CD14-positive monocyte (primary cell): ENCODE results near the gene PPIB. TPM values are rescaled to one million over a fixed set of nuclear protein-coding genes. Genes with fewer than 3 reads are reported as not detected.

Experiments
- DNase-seq, 3 donors: peaks; one replicate each; pipeline ENCODE4 v3.0.0-alpha.2; 2011 to 2022
- H2AFZ ChIP-seq: 2 replicates; pipeline ENCODE4 v1.6.0; 2012; ENCODE audit warnings: mild to moderate bottlenecking, low read depth, low read length, inconsistent platforms; ENCODE audit not compliant: insufficient read depth, poor library complexity, severe bottlenecking
- H3K27ac ChIP-seq, 2 donors: 1 replicate in 1 of 2; 2 replicates in 1 of 2; pipeline ENCODE4 v1.5.1; 2012 to 2013; ENCODE audit warnings: low read length in 2 of 2, control low read depth in 1 of 2, inconsistent platforms in 1 of 2, low read depth in 1 of 2, mild to moderate bottlenecking in 1 of 2
- H3K27me3 ChIP-seq, 2 donors: one replicate each; pipeline versions ENCODE4 v1.6.0 to v1.6.1; 2011 to 2013; ENCODE audit warnings: low read length in 2 of 2; ENCODE audit not compliant: control insufficient read depth in 2 of 2, insufficient read depth in 2 of 2
- H3K36me3 ChIP-seq, 2 donors: replicated peaks in 1 of 2; 1 replicate in 1 of 2; 2 replicates in 1 of 2; pipeline versions ENCODE4 v1.5.1 to v1.6.1; 2012 to 2013; ENCODE audit warnings: low read length in 2 of 2, control low read depth in 1 of 2, inconsistent platforms in 1 of 2, mild to moderate bottlenecking in 1 of 2; ENCODE audit not compliant: insufficient read depth in 2 of 2, control insufficient read depth in 1 of 2
- H3K4me1 ChIP-seq, 2 donors: 1 replicate in 1 of 2; 2 replicates in 1 of 2; pipeline versions ENCODE4 v1.5.1 to v1.6.1; 2012 to 2013; ENCODE audit warnings: low read length in 2 of 2, control low read depth in 1 of 2, inconsistent platforms in 1 of 2, mild to moderate bottlenecking in 1 of 2, moderate library complexity in 1 of 2; ENCODE audit not compliant: insufficient read depth in 2 of 2, control insufficient read depth in 1 of 2
- H3K4me2 ChIP-seq: replicated peaks from 2 replicates; pipeline ENCODE3; 2012; ENCODE audit warnings: low read length, moderate library complexity, mild to moderate bottlenecking; ENCODE audit not compliant: poor library complexity, severe bottlenecking; ENCODE audit errors: extremely low read depth
- H3K4me3 ChIP-seq, 3 experiments: fragments of 200-600 bp in 1 of 3; sonication (generic) in 1 of 3; replicated peaks in 1 of 3; 1 replicate in 2 of 3; 2 replicates in 1 of 3; pipeline ENCODE4 v1.5.1; 2011 to 2013; ENCODE audit warnings: low read length in 3 of 3, mild to moderate bottlenecking in 3 of 3, control low read depth in 2 of 3, low read depth in 2 of 3, inconsistent platforms in 1 of 3, moderate library complexity in 1 of 3
- H3K79me2 ChIP-seq: 2 replicates; pipeline ENCODE4 v1.6.0; 2012; ENCODE audit warnings: mild to moderate bottlenecking, control low read depth, inconsistent platforms, low read length, moderate library complexity; ENCODE audit not compliant: insufficient read depth
- H3K9ac ChIP-seq: 2 replicates; pipeline ENCODE4 v1.6.0; 2017; ENCODE audit warnings: low read length, mild to moderate bottlenecking; ENCODE audit not compliant: insufficient read depth, poor library complexity, severe bottlenecking
- H3K9me3 ChIP-seq, 2 donors: replicated peaks in 1 of 2; 1 replicate in 1 of 2; 2 replicates in 1 of 2; pipeline versions ENCODE4 v1.5.1 to v1.6.1; 2012 to 2013; ENCODE audit warnings: low read length in 2 of 2, control low read depth in 1 of 2; ENCODE audit not compliant: control insufficient read depth in 1 of 2, insufficient read depth in 1 of 2
- H4K20me1 ChIP-seq: 2 replicates; pipeline ENCODE4 v1.6.0; 2012; ENCODE audit warnings: mild to moderate bottlenecking, low read length, control low read depth, moderate library complexity; ENCODE audit not compliant: insufficient read depth
- H3K27ac Mint-ChIP-seq, 7 donors: one replicate each; pipeline ENCODE4 v1.8.0; 2020; ENCODE audit warnings: mild to moderate bottlenecking in 7 of 7, mixed read lengths in 7 of 7, moderate library complexity in 6 of 7, inconsistent platforms in 2 of 7
- H3K27me3 Mint-ChIP-seq, 3 donors: one replicate each; pipeline ENCODE4 v1.8.0; 2021 to 2022; ENCODE audit warnings: low read depth in 3 of 3, mild to moderate bottlenecking in 3 of 3, mixed read lengths in 3 of 3, moderate library complexity in 3 of 3, inconsistent platforms in 1 of 3
- H3K36me3 Mint-ChIP-seq, 2 donors: one replicate each; pipeline ENCODE4 v1.8.0; 2020; ENCODE audit warnings: mixed read lengths in 2 of 2, inconsistent platforms in 1 of 2, mild to moderate bottlenecking in 1 of 2
- H3K4me1 Mint-ChIP-seq: one replicate; pipeline ENCODE4 v1.8.0; 2020; ENCODE audit warnings: mild to moderate bottlenecking, mixed read lengths
- H3K4me3 Mint-ChIP-seq, 2 donors: one replicate each; pipeline ENCODE4 v1.8.0; 2020; ENCODE audit warnings: mild to moderate bottlenecking in 2 of 2, mixed read lengths in 2 of 2, moderate library complexity in 1 of 2
- H3K9me3 Mint-ChIP-seq, 7 donors: one replicate each; pipeline ENCODE4 v1.8.0; 2020 to 2022; ENCODE audit warnings: mixed read lengths in 7 of 7, mild to moderate bottlenecking in 6 of 7, moderate library complexity in 6 of 7, inconsistent platforms in 2 of 7
- CTCF ChIP-seq: fragments of 200-600 bp; IDR thresholded peaks from one replicate; pipeline ENCODE4 v1.8.0; 2022; ENCODE audit warnings: antibody characterized with exemption, mild to moderate bottlenecking
- WGBS: methylation state at CpG from one replicate; pipeline ENCODE4 v1.1.5; 2013; ENCODE audit warnings: missing lambda C conversion rate; ENCODE audit not compliant: insufficient coverage; 5-methylcytosine and 5-hydroxymethylcytosine counted together
- intact Hi-C, 2 donors: fragments of 100-400 bp; cut with micrococcal nuclease; formaldehyde crosslinking; loops; one replicate each; pipeline versions ENCODE4 v1.15.0 to v1.15.1; 2023
- polyA plus RNA-seq, 3 donors: library from polyadenylated mRNA; depleted of rRNA in 1 of 3; unstranded in 2 of 3; stranded (reverse) in 1 of 3; fragments of 300-500 nt in 2 of 3; fragments of >200 nt in 1 of 3; fragmentation: Illumina TruSeq in 2 of 3; gene quantifications; 1 replicate in 2 of 3; 2 replicates in 1 of 3; pipeline ENCODE4 v1.2.3, GENCODE V29; 2012 to 2021

PPIB gene
- polyA plus RNA-seq, 3 donors, result 224 to 532 (median 520) TPM

- H3K4me3 ChIP-seq, result no peak overlapping the region
- no peak for TF ChIP-seq CTCF
- peaks cover 48 to 52% of the 10 kb centered on the region in 2 donors for H3K36me3 ChIP-seq
- Mint-ChIP-seq H3K4me3 (no peak overlapping the region), H3K36me3 (peaks cover 44 to 61% of the 10 kb centered on the region in 2 donors), H3K9me3 (no peaks in the 10 kb centered on the region), H3K27ac (peak overlapping the region in 2 of 7 donors; percentile 26 to 72), H3K27me3 (peaks cover 0 to 4% (median 0%) of the 10 kb centered on the region in 3 donors), H3K4me1 (no peaks in the 10 kb centered on the region)
- no peaks in the 10 kb centered on the region for H3K79me2 ChIP-seq
- peaks cover 25% of the 10 kb centered on the region for H4K20me1 ChIP-seq
- WGBS, result 87% methylated on average over 8 of the region's 8 CpGs
- H2AFZ ChIP-seq, result no peak overlapping the region
- intact Hi-C loops, result no loop called here
- peaks cover under 1 to 7% of the 10 kb centered on the region in 2 donors for H3K4me1 ChIP-seq
- no peak overlapping the region for H3K4me2 ChIP-seq
- no peak overlapping the region for H3K27ac ChIP-seq
- H3K9ac ChIP-seq, result no peak overlapping the region
- no peaks in the 10 kb centered on the region for H3K27me3 ChIP-seq
- no peaks in the 10 kb centered on the region for H3K9me3 ChIP-seq
- DNase-seq, result no peak
These were observed 18.6 kb downstream of the PPIB start for GRCh38 chr15:64144192-64144564.

GRCh38 chr15:64143276-64143675 lies 19.5 kb downstream of the PPIB start:
- peaks cover 32% of the 10 kb centered on the region for H4K20me1 ChIP-seq
- H3K4me1 Mint-ChIP-seq, result no peaks in the 10 kb centered on the region
- no peak for TF ChIP-seq CTCF
- WGBS, result 100% methylated on average over 2 of the region's 6 CpGs
- no peak overlapping the region for H3K4me3 Mint-ChIP-seq
- peaks cover 51 to 68% of the 10 kb centered on the region in 2 donors for H3K36me3 Mint-ChIP-seq
- intact Hi-C loops, result no loop called here
- H3K27ac ChIP-seq, result no peak overlapping the region
- no peaks in the 10 kb centered on the region for H3K9me3 ChIP-seq
- no peak for DNase-seq
- H3K27me3 Mint-ChIP-seq, result peaks cover 0 to 4% (median 0%) of the 10 kb centered on the region in 3 donors
- no peaks in the 10 kb centered on the region for H3K9me3 Mint-ChIP-seq
- no peak overlapping the region for H3K27ac Mint-ChIP-seq
- no peak overlapping the region for H3K4me3 ChIP-seq
- peaks cover 0 to 4% of the 10 kb centered on the region in 2 donors for H3K4me1 ChIP-seq
- no peak overlapping the region for H3K4me2 ChIP-seq
- H3K27me3 ChIP-seq, result no peaks in the 10 kb centered on the region
- H3K79me2 ChIP-seq, result no peaks in the 10 kb centered on the region
- no peak overlapping the region for H3K9ac ChIP-seq
- H2AFZ ChIP-seq, result no peak overlapping the region
- H3K36me3 ChIP-seq, result peaks cover 55 to 60% of the 10 kb centered on the region in 2 donors
